H4 (cell line): ENCODE measurements around the gene SHFL. TPM values are rescaled to one million over a fixed set of nuclear protein-coding genes. Genes with fewer than 3 reads are reported as not detected.
A peak's percentile ranks its signal among the peaks of the same experiment; 100 is the strongest.

Experiments
- DNase-seq: peaks from one replicate; pipeline ENCODE4 v3.0.0-alpha.2; 2015; ENCODE audit warnings: low spot score
- total RNA-seq: library from RNA; depleted of rRNA; stranded (reverse); fragments of >200 nt; shearing (Covaris generic); gene quantifications from 2 replicates; pipeline ENCODE4 v1.2.3, GENCODE V29; 2014

SHFL gene
- total RNA-seq, 1 experiment from 2014 or later: 20.7 TPM

- DNase-seq: no peak
Measured at GRCh38 chr19:10087296-10088061, 1.4 kb downstream of the SHFL start.

- no peak for DNase-seq
Measured at GRCh38 chr19:10088949-10089554, 2.9 kb downstream of the SHFL start.

GRCh38 chr19:10089801-10090375 lies 3.8 kb downstream of the SHFL start:
- DNase-seq: no peak

GRCh38 chr19:10091370-10091687 lies 5.2 kb downstream of the SHFL start:
- DNase-seq: no peak

- DNase-seq: no peak
Measured at GRCh38 chr19:10091895-10092641, 6.0 kb downstream of the SHFL start.

GRCh38 chr19:10092648-10093294 lies 6.7 kb downstream of the SHFL start:
- DNase-seq: no peak

- no peak for DNase-seq
Measured at GRCh38 chr19:10093295-10094186, 7.4 kb downstream of the SHFL start.

- no peak for DNase-seq
Measured at GRCh38 chr19:10095622-10095947, 9.5 kb downstream of the SHFL start.

GRCh38 chr19:10095948-10096614 lies 10.0 kb downstream of the SHFL start:
- DNase-seq: peak; percentile 85

GRCh38 chr19:10096615-10096963 lies 10.5 kb downstream of the SHFL start:
- DNase-seq: no peak

- no peak for DNase-seq
Measured at GRCh38 chr19:10100163-10100785, 14.2 kb downstream of the SHFL start.

- DNase-seq: no peak
Measured at GRCh38 chr19:10102787-10103236, 16.7 kb downstream of the SHFL start.

GRCh38 chr19:10104130-10104513 lies 18.0 kb downstream of the SHFL start:
- DNase-seq: no peak

- no peak for DNase-seq
Measured at GRCh38 chr19:10104665-10105508, 18.8 kb downstream of the SHFL start.

GRCh38 chr19:10105509-10106099 lies 19.5 kb downstream of the SHFL start:
- no peak for DNase-seq

GRCh38 chr19:10106100-10106936 lies 20.2 kb downstream of the SHFL start, which contains the start of gene PPAN:
TSS of gene PPAN (plus strand) at chr19:10106362. CDS start at chr19:10106395, 33 bp downstream.
- DNase-seq: peak; percentile 97

- DNase-seq: no peak
Measured at GRCh38 chr19:10107254-10107653, 21.1 kb downstream of the SHFL start.
